GM18517 (cell line): ENCODE data around the gene TAS2R4.
"Not testable (repeated sequence)": the region's sequence is repeated elsewhere in the genome, so short reads cannot be mapped to it uniquely, and the experiment has no call there.

Source experiments
- ATAC-seq: cut with Tn5 transposase; IDR thresholded peaks from one replicate; pipeline ENCODE4 v1.9.1; 2021; ENCODE audit warnings: mild to moderate bottlenecking, moderate library complexity; ENCODE audit not compliant: unreplicated experiment

Gene TAS2R4

GRCh38 chr7:141776374-141776773 is at the start of gene TAS2R4:
Gene TAS2R4, plus strand, starts transcription at chr7:141776674. Its CDS starts 1,815 bp downstream, at chr7:141778489.
- ATAC-seq, result no peak

- ATAC-seq, result no peak
Measured at GRCh38 chr7:141729020-141729419, 47.5 kb upstream of the TAS2R4 start.

- no peak for ATAC-seq
Measured at GRCh38 chr7:141731476-141732149, 44.9 kb upstream of the TAS2R4 start.

- no peak for ATAC-seq
Measured at GRCh38 chr7:141737118-141737835, 39.2 kb upstream of the TAS2R4 start.

GRCh38 chr7:141737836-141738591 is 38.5 kb upstream of the TAS2R4 start, which contains the start of gene SSBP1:
Gene SSBP1, plus strand, starts transcription at chr7:141738358. Its CDS starts 809 bp downstream, at chr7:141739167.
- peak; percentile 91 for ATAC-seq

GRCh38 chr7:141738592-141739013 is 37.9 kb upstream of the TAS2R4 start:
- ATAC-seq, result no peak

GRCh38 chr7:141739250-141739649 is 37.2 kb upstream of the TAS2R4 start:
- ATAC-seq, result no peak

GRCh38 chr7:141742229-141742628 is 34.2 kb upstream of the TAS2R4 start:
- ATAC-seq, result no peak

- no peak for ATAC-seq
Measured at GRCh38 chr7:141744131-141744530, 32.3 kb upstream of the TAS2R4 start.

GRCh38 chr7:141748396-141748795 is 28.1 kb upstream of the TAS2R4 start:
- ATAC-seq, result no peak

- ATAC-seq, result not testable (repeated sequence)
Measured at GRCh38 chr7:141751904-141752303, 24.6 kb upstream of the TAS2R4 start.

GRCh38 chr7:141752634-141753033 is 23.8 kb upstream of the TAS2R4 start:
- no peak for ATAC-seq

- no peak for ATAC-seq
Measured at GRCh38 chr7:141754939-141755338, 21.5 kb upstream of the TAS2R4 start.

GRCh38 chr7:141763797-141764196 is 12.7 kb upstream of the TAS2R4 start, which contains the start of gene TAS2R3:
Gene TAS2R3, plus strand, starts transcription at chr7:141764097. Its CDS starts 62 bp downstream, at chr7:141764159.
- ATAC-seq, result no peak

GRCh38 chr7:141770083-141770583 is 6.3 kb upstream of the TAS2R4 start:
- not testable (repeated sequence) for ATAC-seq

- peak; percentile 79 for ATAC-seq
Measured at GRCh38 chr7:141785706-141786552, 9.5 kb downstream of the TAS2R4 start.

GRCh38 chr7:141788296-141788695 is 11.8 kb downstream of the TAS2R4 start:
- no peak for ATAC-seq

GRCh38 chr7:141789917-141790316 is 13.4 kb downstream of the TAS2R4 start, which contains the start of gene TAS2R5:
Gene TAS2R5, plus strand, starts transcription at chr7:141790217. Its CDS starts 145 bp downstream, at chr7:141790362.
- no peak for ATAC-seq

- no peak for ATAC-seq
Measured at GRCh38 chr7:141792526-141792925, 16.1 kb downstream of the TAS2R4 start.

GRCh38 chr7:141820067-141820466 is 43.6 kb downstream of the TAS2R4 start:
- ATAC-seq, result no peak
